ENCODE results near the gene RABGEF1.

- TF ChIP-seq CTCF (IDR thresholded peaks at IDR 0.05) (no peak), POLR2A (IDR thresholded peaks at IDR 0.05) (no peak)
Observed at GRCh38 chr7:66860767-66861166, 120.2 kb downstream of the RABGEF1 start.

Data from testis (tissue), 2 donors.